Measurements from ENCODE around the gene PCDH9. TPM values are rescaled to one million over a fixed set of nuclear protein-coding genes. Genes with fewer than 3 reads are reported as not detected.

Gene PCDH9
- total RNA-seq, 4 donors from 2014 or later, result 2.8 to 22.4 (median 12.9) TPM

GRCh38 chr13:67086260-67086659, 143.9 kb downstream of the PCDH9 start:
- TF ChIP-seq CTCF (IDR thresholded peaks at IDR 0.05) (no peak), POLR2A (IDR thresholded peaks at IDR 0.05) (no peak)
- no peaks in the 10 kb centered on the region for H3K9me3 ChIP-seq

GRCh38 chr13:67084066-67084465, 146.1 kb downstream of the PCDH9 start:
- intact Hi-C loops (cut with DNase I), result no loop called here
- Histone ChIP-seq H3K4me3 (replicated peaks in 1 of 3) (no peak overlapping the region), H3K4me1 (no peaks in the 10 kb centered on the region), H3K27me3 (no peaks in the 10 kb centered on the region), H3K9me3 (no peaks in the 10 kb centered on the region), H3K27ac (no peak overlapping the region), H3K36me3 (no peaks in the 10 kb centered on the region)
- TF ChIP-seq POLR2A (IDR thresholded peaks at IDR 0.05), result no peak
- TF ChIP-seq CTCF (IDR thresholded peaks at IDR 0.05), result no peak
- no peak for DNase-seq
- WGBS, 2 donors, result 97% methylated on average over 1 of the region's 1 CpG

More at GRCh38 chr13:67086260-67086659, 143.9 kb downstream of the PCDH9 start:
- 46 to 53% methylated on average over 2 of the region's 2 CpGs for WGBS, 2 donors
- no peaks in the 10 kb centered on the region for H3K36me3 ChIP-seq
- peaks cover 0 to 3% of the 10 kb centered on the region in 2 donors for H3K4me1 ChIP-seq
- intact Hi-C loops (cut with DNase I), result no loop called here
- no peak overlapping the region for H3K27ac ChIP-seq
- no peak for DNase-seq
- H3K4me3 ChIP-seq (replicated peaks in 1 of 3), result no peak overlapping the region
- H3K27me3 ChIP-seq, result no peaks in the 10 kb centered on the region

- WGBS, 2 donors, result 85 to 89% methylated on average over 2 of the region's 2 CpGs
- Histone ChIP-seq H3K4me1 (no peaks in the 10 kb centered on the region), H3K27me3 (no peaks in the 10 kb centered on the region), H3K27ac (no peak overlapping the region), H3K9me3 (no peaks in the 10 kb centered on the region), H3K36me3 (no peaks in the 10 kb centered on the region), H3K4me3 (replicated peaks in 1 of 3) (no peak overlapping the region)
- no peak for DNase-seq
- TF ChIP-seq CTCF (IDR thresholded peaks at IDR 0.05), result no peak
- no peak for TF ChIP-seq POLR2A (IDR thresholded peaks at IDR 0.05)
- intact Hi-C loops (cut with DNase I), result no loop called here
Measured at GRCh38 chr13:67083519-67083918, 146.6 kb downstream of the PCDH9 start.

- DNase-seq, result no peak
- TF ChIP-seq POLR2A (IDR thresholded peaks at IDR 0.05) (no peak), CTCF (IDR thresholded peaks at IDR 0.05) (no peak)
- Histone ChIP-seq H3K4me3 (replicated peaks in 1 of 3) (no peak overlapping the region), H3K36me3 (no peaks in the 10 kb centered on the region), H3K27ac (no peak overlapping the region), H3K27me3 (no peaks in the 10 kb centered on the region), H3K4me1 (no peaks in the 10 kb centered on the region), H3K9me3 (no peaks in the 10 kb centered on the region)
- WGBS, 2 donors, result 90 to 97% methylated on average over 2 of the region's 2 CpGs
- intact Hi-C loops (cut with DNase I), result no loop called here
Measured at GRCh38 chr13:67080351-67080750, 149.8 kb downstream of the PCDH9 start.

- intact Hi-C loops (cut with DNase I), result no loop called here
- DNase-seq, result no peak
- TF ChIP-seq CTCF (IDR thresholded peaks at IDR 0.05), result no peak
- Histone ChIP-seq H3K4me3 (replicated peaks in 1 of 3) (no peak overlapping the region), H3K9me3 (no peaks in the 10 kb centered on the region), H3K27me3 (no peaks in the 10 kb centered on the region), H3K27ac (no peak overlapping the region), H3K36me3 (no peaks in the 10 kb centered on the region), H3K4me1 (no peaks in the 10 kb centered on the region)
- 93 to 95% methylated on average over 5 of the region's 5 CpGs for WGBS, 2 donors
Measured at GRCh38 chr13:67078062-67078461, 152.1 kb downstream of the PCDH9 start.

Measured in thyroid gland (tissue), 4 donors.